GM23338 (cell line): Measurements from ENCODE around the gene HOXD8.

ENCODE experiments used
- CREB1 ChIP-seq: fragments of 250-450 bp; sonication (Bioruptor Pico); IDR thresholded peaks from 2 replicates; pipeline ENCODE4 v1.5.0; 2020; ENCODE audit warnings: low read depth, mild to moderate bottlenecking, moderate library complexity
- ETS1 ChIP-seq: IDR thresholded peaks from 2 replicates; pipeline ENCODE4 v1.6.1; 2016; ENCODE audit warnings: antibody characterized with exemption
- EZH2 ChIP-seq: fragments of 200-600 bp; sonication (generic); IDR thresholded peaks from one replicate; pipeline ENCODE4 v1.8.0; 2017; ENCODE audit warnings: antibody characterized with exemption, mild to moderate bottlenecking, low read depth; ENCODE audit not compliant: unreplicated experiment
- EZH2phosphoT487 ChIP-seq: fragments of 200-600 bp; sonication (generic); IDR thresholded peaks from one replicate; pipeline ENCODE4 v1.8.1; 2018; ENCODE audit warnings: antibody characterized with exemption; ENCODE audit not compliant: unreplicated experiment
- JUNB ChIP-seq: IDR thresholded peaks from one replicate; pipeline ENCODE4 v1.6.1; 2016; ENCODE audit warnings: antibody characterized with exemption; ENCODE audit not compliant: unreplicated experiment
- POLR2AphosphoS5 ChIP-seq: IDR thresholded peaks from 2 replicates; pipeline ENCODE4 v1.6.1; 2016; ENCODE audit warnings: antibody characterized with exemption, low read depth
- STAT1 ChIP-seq: IDR thresholded peaks from one replicate; pipeline ENCODE4 v1.6.1; 2016; ENCODE audit warnings: antibody characterized with exemption; ENCODE audit not compliant: unreplicated experiment
- ZNF331 ChIP-seq: fragments of 250-450 bp; sonication (Bioruptor Pico); IDR thresholded peaks from 2 replicates; pipeline ENCODE4 v1.5.0; 2020; ENCODE audit warnings: low read depth, mild to moderate bottlenecking, moderate library complexity
- ZNF462 ChIP-seq: fragments of 250-450 bp; sonication (Bioruptor Pico); IDR thresholded peaks from 2 replicates; pipeline ENCODE4 v1.5.0; 2020; ENCODE audit warnings: mild to moderate bottlenecking, moderate library complexity
- TF ChIP-seq, protein P1 (sequence below), 2 experiments: fragments of 200-600 bp in 1 of 2; sonication (generic) in 1 of 2; conservative IDR thresholded peaks; 2 replicates each; pipeline versions ENCODE4 v1.5.1 to v1.6.1; 2016 to 2017; ENCODE audit warnings: antibody characterized with exemption in 2 of 2, low read depth in 2 of 2, mild to moderate bottlenecking in 2 of 2, moderate library complexity in 1 of 2
- TF ChIP-seq, protein P2 (sequence below): IDR thresholded peaks from one replicate; pipeline ENCODE4 v1.6.1; 2018; ENCODE audit warnings: antibody characterized with exemption; ENCODE audit not compliant: unreplicated experiment

DNA sequence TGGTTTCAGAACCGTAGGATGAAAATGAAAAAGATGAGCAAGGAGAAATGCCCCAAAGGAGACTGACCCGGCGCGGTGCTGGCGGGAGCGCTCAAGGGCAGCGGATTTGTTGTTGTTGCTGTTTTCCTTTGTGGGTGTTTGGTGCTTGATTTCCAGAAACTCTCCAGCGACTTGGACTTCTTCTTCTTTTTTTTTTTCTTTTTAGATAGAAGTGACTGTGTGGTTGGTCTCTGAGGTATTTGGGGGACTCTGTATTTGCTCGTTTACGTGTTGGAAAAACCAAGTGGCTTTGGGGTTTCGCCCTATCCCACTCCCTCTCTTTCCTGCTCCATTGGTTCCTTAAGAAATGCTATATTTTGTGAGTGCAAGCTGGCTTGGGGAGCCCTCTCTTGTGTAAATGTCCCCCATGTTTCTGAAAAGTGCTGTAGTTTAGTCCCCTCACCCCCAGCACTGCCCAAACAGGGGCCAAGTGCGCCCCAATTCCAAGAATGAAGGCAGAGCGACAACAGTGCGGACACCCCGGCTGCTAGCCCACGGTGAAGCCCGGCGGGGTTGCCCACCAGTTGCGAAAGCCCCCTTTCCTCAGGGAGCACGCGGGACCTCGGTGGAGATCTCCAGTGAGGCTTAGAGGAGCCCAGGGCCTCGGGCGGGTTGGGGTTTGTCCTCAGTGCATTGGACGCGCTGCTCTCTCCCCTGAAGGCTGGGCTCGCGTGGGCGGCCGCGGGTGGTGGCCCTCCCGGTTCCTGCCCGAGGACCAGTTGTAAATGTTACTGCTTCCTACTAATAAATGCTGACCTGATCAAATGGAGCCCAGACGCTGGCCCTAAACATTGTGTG is 5.2 kb upstream of the HOXD8 start:
- TF ChIP-seq POLR2AphosphoS5 (no peak), EZH2 (peak; percentile 82), EZH2phosphoT487 (no peak), CREB1 (CRISPR knock-in tag) (no peak), ZNF331 (CRISPR knock-in tag) (no peak), JUNB (no peak), ETS1 (no peak), ZNF462 (CRISPR knock-in tag) (no peak), STAT1 (no peak)
- TF ChIP-seq, protein P1, sequence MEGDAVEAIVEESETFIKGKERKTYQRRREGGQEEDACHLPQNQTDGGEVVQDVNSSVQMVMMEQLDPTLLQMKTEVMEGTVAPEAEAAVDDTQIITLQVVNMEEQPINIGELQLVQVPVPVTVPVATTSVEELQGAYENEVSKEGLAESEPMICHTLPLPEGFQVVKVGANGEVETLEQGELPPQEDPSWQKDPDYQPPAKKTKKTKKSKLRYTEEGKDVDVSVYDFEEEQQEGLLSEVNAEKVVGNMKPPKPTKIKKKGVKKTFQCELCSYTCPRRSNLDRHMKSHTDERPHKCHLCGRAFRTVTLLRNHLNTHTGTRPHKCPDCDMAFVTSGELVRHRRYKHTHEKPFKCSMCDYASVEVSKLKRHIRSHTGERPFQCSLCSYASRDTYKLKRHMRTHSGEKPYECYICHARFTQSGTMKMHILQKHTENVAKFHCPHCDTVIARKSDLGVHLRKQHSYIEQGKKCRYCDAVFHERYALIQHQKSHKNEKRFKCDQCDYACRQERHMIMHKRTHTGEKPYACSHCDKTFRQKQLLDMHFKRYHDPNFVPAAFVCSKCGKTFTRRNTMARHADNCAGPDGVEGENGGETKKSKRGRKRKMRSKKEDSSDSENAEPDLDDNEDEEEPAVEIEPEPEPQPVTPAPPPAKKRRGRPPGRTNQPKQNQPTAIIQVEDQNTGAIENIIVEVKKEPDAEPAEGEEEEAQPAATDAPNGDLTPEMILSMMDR (conservative IDR thresholded peaks at IDR 0.05; ENCODE audit: low read depth in 2 of 2), result no peak
- TF ChIP-seq, protein P2, sequence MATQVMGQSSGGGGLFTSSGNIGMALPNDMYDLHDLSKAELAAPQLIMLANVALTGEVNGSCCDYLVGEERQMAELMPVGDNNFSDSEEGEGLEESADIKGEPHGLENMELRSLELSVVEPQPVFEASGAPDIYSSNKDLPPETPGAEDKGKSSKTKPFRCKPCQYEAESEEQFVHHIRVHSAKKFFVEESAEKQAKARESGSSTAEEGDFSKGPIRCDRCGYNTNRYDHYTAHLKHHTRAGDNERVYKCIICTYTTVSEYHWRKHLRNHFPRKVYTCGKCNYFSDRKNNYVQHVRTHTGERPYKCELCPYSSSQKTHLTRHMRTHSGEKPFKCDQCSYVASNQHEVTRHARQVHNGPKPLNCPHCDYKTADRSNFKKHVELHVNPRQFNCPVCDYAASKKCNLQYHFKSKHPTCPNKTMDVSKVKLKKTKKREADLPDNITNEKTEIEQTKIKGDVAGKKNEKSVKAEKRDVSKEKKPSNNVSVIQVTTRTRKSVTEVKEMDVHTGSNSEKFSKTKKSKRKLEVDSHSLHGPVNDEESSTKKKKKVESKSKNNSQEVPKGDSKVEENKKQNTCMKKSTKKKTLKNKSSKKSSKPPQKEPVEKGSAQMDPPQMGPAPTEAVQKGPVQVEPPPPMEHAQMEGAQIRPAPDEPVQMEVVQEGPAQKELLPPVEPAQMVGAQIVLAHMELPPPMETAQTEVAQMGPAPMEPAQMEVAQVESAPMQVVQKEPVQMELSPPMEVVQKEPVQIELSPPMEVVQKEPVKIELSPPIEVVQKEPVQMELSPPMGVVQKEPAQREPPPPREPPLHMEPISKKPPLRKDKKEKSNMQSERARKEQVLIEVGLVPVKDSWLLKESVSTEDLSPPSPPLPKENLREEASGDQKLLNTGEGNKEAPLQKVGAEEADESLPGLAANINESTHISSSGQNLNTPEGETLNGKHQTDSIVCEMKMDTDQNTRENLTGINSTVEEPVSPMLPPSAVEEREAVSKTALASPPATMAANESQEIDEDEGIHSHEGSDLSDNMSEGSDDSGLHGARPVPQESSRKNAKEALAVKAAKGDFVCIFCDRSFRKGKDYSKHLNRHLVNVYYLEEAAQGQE, result no peak
